HL-60/S4 treated with phorbol 12-myristate 13-acetate at 8.2 ng/mL for 4 days and 3 days (cell line): ENCODE measurements around the gene HBM.
"Not testable (repeated sequence)": the region's sequence is repeated elsewhere in the genome, so short reads cannot be mapped to it uniquely, and the experiment has no call there.

Experiments used
- in situ Hi-C: fragments of 300-500 bp; cut with MboI; formaldehyde crosslinking; loops from 2 replicates; pipeline ENCODE4 v1.15.0; 2022; ENCODE audit warnings: low sequenced_read_pairs

HBM gene

DNA sequence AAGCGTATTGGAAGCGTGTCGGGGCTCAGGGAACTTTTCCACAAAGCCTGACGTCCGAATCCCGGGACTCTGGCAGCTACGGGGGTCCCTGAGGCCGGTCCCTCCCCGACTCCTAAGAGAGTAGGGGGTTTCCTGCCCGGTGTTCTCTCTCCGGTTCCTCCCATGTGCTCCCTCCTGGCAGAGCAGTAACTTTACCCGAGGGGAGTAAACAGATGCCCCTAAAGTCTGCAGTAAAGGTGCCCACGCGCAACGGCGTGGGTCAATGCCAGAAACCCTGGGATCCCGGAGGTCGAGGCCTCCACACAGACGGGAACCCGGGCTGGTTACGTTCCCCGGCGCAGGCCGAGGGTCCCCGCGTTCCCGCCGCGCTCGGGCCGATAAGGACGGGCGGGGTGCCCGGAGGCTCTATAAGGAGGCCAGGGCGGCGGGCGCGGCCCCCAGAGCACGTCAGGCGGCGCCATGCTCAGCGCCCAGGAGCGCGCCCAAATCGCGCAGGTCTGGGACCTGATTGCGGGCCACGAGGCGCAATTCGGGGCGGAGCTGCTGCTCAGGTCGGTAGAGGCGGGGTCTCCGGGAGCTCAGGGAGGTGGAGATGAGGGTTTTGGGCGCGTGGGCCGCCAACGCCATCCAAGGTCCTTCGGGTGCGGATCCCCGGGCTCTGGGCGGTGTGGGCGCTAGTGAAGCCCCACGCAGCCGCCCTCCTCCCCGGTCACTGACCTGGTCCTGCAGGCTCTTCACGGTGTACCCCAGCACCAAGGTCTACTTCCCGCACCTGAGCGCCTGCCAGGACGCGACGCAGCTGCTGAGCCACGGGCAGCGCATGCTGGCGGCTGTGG, at the start of gene HBM:
TSS of gene HBM (plus strand) at position 440 of the 836 bp plus-strand sequence. CDS start at position 460, 20 bp downstream.
- in situ Hi-C loops = no loop called here

DNA sequence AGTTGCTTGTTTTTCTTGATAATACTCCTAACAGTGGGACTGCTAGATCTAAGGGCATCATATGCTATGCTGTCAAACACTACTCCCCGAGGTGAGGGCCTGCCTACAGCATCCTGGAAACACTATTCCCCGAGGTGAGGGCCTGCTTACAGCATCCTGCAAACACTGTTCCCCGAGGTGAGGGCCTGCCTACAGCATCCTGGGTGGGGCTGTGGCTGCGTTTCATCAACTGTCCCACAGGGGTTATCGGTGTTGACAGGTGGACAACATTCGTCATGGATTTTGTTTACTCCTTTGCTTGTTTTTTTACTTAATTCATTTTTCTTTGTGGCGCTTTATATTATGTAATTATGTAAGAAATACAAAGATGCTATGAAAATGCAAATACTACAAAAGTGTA, 49.8 kb upstream of the HBM start:
- in situ Hi-C loops = no loop called here

DNA sequence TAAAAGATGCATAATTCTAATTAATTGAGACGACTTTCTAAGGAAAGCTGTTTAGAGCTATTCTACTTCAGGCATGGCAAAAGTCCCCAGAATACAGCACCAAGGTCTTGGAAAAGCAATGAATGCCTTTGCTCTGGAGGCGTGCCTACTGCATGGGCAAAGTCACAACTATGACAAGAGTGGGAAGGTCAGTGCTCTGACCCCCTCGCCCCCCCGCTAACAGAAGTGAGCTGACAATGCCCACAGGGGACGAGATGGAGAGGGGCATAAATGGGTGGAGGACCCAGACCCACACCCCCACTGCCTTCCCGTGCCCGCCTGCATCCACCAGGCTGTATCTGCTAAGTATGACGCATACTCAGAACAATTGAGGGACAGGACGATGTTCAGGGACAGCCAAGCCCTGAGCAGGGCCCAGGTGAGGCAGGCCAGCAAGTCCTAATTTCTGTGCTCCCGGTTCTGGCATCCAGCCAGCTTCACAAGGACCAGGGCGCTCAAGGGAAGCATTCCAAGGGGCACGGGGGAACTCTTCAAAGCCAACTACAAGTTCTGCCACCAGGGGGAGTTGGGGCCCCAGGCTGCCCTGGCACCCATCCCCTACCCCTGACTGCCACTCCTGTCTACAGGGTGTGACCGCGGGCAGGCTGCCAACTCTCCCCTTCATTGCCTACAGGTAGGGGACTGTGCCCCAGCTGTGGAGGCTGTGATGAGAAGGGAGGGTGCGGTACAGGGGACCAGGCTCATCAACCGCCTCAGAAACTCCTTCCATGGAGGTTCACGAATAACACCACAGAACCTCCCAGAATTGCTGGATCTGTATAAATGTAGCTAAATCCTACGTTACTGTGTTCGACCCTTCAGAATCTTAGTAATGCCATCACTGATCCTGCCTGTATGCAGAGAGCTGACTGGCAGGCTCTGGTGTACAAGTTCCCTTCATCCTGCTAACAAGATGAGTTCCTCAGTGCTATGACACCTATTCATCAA, 48.1 kb upstream of the HBM start:
- in situ Hi-C loops = no loop called here

- in situ Hi-C loops = no loop called here
Measured at GRCh38 chr16:118857-119256, 46.9 kb upstream of the HBM start.

DNA sequence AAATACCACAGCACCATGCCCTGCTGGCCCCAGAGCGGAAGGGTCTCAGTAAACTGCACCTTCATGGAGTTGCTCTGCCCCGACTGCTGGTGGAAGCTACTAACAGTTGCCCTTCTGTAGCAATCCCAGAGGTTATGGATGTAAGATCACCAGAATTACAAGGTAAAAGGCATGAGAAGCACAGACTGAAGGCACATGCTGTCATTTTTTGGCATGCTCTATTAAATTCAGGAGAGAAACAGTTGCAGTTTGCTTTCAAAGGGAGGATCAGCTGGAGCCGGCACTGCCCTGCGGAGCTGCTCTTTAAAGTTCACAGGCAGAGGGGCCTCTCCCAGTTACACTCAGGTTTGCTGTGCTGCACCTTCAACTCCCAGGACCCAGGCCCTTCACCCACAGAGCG, 46.5 kb upstream of the HBM start:
- in situ Hi-C loops = no loop called here

- in situ Hi-C loops = no loop called here
Measured at GRCh38 chr16:119835-120491, 45.8 kb upstream of the HBM start.

- in situ Hi-C loops = no loop called here
Measured at GRCh38 chr16:120756-121155, 45.0 kb upstream of the HBM start.

DNA sequence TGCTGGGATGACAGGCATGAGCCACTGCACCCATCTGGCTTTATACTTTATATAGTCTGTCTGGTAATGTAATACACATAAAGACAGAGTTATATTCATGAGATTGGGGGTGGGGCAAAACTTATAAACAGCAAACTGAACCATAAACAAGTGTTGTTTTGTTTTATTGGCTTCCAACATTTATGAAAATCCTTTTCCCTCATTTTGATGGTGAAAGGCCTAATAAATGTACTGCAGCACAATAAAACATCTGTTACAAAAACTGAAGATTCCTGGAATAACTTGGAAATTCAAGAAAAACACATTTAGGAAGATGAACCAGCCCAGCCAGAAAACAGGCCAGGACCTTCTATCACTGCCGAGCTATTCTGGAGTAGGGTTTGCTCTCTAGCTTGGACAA, 43.4 kb upstream of the HBM start:
- in situ Hi-C loops = no loop called here

- in situ Hi-C loops = not testable (repeated sequence)
Measured at GRCh38 chr16:123558-124350, 42.0 kb upstream of the HBM start.

DNA sequence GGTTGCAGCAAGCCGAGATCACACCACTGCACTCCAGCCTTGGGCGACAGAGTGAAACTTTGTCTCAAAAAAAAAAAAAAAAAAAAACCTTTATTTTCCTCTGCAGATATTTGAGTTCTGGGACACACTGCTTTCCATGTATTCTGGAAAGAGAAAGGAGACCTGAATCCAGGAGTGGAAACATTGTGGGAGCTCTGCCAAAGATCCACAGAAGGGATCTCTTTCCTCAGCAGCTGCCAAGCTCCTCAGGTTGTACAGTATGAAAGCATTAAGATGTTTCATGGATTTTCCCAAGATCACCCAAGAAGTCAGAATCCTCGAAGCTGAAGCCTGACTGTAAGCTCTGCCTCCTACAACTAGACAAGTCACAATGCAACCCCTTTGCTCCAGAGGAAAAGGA, 40.8 kb upstream of the HBM start:
- in situ Hi-C loops = no loop called here

DNA sequence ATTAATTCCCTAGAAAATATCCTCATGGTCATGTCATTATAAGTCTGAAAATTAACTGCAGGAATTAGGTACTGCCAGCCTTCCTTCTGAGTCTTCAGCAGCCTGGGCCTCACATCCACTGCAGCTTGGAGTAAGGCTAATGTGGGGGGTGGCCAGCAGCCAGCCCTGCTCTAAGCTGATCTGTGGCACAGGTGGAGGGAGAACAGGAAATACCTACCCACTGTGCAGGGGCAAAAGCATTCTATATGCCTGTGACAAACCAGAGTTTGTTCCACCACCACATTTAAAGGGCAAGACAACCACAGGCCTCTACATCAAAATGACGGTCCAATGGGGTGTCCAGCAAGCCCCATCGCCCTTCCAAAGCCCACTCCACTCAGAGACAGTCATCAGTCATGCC, 36.7 kb upstream of the HBM start:
- in situ Hi-C loops = no loop called here

GRCh38 chr16:130533-131173, 35.1 kb upstream of the HBM start:
- in situ Hi-C loops = no loop called here

DNA sequence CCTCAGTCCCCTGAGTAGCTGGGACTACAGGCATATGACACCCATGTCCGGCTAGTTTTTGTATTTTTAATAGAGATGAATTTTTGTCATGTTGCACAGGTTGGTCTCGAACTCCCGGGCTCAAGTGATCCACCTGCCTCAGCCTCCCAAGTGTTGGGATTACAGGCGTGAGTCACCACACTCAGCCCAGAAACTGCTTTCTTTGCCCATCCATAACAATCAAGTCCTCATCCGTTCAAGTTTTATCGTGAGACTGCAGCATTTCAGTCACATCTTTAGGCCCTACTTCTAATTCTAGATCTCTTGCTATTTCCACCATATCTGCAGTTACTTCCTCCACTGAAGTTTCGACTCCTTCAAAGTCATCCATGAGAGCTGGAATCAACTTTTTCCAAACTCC, 33.7 kb upstream of the HBM start:
- in situ Hi-C loops = no loop called here

GRCh38 chr16:133716-134115, 32.1 kb upstream of the HBM start:
- in situ Hi-C loops = no loop called here

DNA sequence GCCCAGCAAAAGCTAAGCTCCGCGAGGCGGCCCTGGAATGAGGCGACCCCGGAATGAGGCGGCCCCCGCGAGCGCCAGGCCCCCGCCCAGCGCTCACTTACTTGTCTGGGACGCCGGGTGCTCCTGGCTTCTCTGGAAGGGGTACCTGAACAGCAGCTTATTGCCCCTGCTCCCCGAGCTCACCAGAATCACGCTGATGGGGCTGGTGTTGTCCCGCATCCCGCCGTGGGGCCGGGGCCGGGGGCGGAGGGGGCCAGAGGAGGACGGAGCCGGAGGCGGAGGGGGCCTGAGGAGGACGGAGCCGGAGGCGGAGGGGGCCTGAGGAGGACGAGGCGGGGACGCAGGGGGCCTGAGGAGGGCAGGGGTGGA, 27.7 kb upstream of the HBM start:
- in situ Hi-C loops = no loop called here

DNA sequence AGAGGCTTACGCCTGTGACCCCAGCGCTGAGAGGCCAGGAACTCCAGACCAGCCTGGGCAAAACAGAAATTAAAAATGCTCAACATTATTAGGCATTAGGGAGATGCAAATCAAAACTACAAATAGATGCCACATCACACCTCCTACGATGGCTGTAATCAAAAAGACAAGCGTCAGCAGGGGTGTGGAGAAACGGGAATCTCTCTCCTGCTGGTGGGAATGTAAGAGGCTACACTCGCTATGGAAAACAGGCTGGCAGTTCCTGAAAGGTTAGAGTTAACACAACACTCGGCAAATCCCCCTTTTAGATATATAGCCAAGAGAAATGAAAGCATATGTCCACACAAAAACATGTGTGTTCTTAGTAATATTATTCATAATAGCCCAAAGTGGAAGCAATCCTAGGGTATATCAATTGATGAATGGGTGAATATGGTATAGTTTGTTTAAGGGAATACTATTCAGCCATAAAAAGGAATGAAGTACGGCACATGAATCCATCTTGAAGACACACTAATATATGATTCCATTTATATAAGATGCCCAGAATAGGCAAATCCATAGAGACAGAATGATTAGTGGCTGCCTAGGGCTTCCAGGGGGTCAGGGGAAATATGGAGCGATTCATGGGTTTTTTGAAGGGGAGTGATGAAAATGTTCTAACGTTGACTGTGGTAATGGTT, 25.5 kb upstream of the HBM start:
- in situ Hi-C loops = no loop called here

- in situ Hi-C loops = no loop called here
Measured at GRCh38 chr16:142405-142967, 23.3 kb upstream of the HBM start.

DNA sequence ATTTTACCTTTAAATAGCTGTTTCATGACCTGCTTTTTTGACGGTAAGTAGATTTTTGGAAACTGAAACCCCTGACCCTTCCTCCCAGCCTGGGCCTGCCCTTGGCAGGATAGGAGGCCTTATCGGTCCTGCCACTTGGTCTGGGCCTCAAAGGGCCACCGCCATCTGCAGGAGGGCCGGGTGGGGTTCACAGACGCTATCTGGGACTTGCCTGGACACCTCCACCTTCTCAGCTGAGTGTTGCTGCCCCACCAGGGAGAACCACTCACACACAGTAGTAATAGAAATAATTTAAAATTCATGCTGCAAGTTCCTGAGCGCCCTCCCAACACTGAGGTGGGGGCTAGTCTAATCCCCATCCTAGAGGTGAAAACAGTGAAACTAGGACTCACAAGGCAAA, 22.7 kb upstream of the HBM start:
- in situ Hi-C loops = no loop called here

- in situ Hi-C loops = no loop called here
Measured at GRCh38 chr16:143456-143855, 22.3 kb upstream of the HBM start.
